Panc1 (cell line): ENCODE results near the gene CELF2. TPM values are rescaled to one million over a fixed set of nuclear protein-coding genes. Genes with fewer than 3 reads are reported as not detected.

Experiments
- ATAC-seq: fragments of 200-7000 bp; cut with Tn5 transposase; 2 replicates; pipeline ENCODE4 v1.9.1; 2020; ENCODE audit warnings: mild to moderate bottlenecking, moderate library complexity
- BruUV-seq: library from RNA; stranded (reverse); fragments of 400-500 nt; replicated peaks from 2 replicates; lab custom pipeline; 2021; lab: Mats Ljungman, UMichigan
- CTCF ChIA-PET: fragments of 300-600 bp; sonication (Branson Sonifier 250); formaldehyde crosslinking; loops from one replicate; lab custom pipeline; 2022; ENCODE audit warnings: antibody characterized with exemption; lab: Charles Lee
- POLR2A ChIA-PET: fragments of 300-600 bp; sonication (Branson Sonifier 250); formaldehyde crosslinking; loops from one replicate; lab custom pipeline; 2022; ENCODE audit warnings: antibody characterized with exemption; lab: Charles Lee
- DNase-seq: peaks from one replicate; pipeline ENCODE4 v3.0.0-alpha.2; 2010; ENCODE audit warnings: low read depth, low spot score
- H3K27ac ChIP-seq: 2 replicates; pipeline ENCODE4 v1.5.1; 2011; ENCODE audit warnings: mild to moderate bottlenecking, low read length, inconsistent platforms
- H3K27me3 ChIP-seq: fragments of 200-500 bp; sonication (Bioruptor generic); 2 replicates; pipeline ENCODE4 v1.6.0; 2014; ENCODE audit warnings: low read length, inconsistent platforms; ENCODE audit not compliant: control insufficient read depth, insufficient read depth
- H3K36me3 ChIP-seq: fragments of 200-500 bp; sonication (Bioruptor generic); 2 replicates; pipeline ENCODE4 v1.5.1; 2014; ENCODE audit warnings: inconsistent platforms, mild to moderate bottlenecking, low read length, moderate library complexity; ENCODE audit not compliant: control insufficient read depth, insufficient read depth
- H3K4me1 ChIP-seq: 2 replicates; pipeline ENCODE4 v1.5.1; 2011; ENCODE audit warnings: inconsistent platforms, mild to moderate bottlenecking, low read length, moderate library complexity; ENCODE audit not compliant: control insufficient read depth, insufficient read depth
- H3K4me3 ChIP-seq, 2 experiments: 2 replicates each; pipeline ENCODE4 v1.5.1; 2011 to 2012; ENCODE audit warnings: low read depth in 2 of 2, low read length in 2 of 2, mild to moderate bottlenecking in 2 of 2, inconsistent platforms in 1 of 2, moderate library complexity in 1 of 2
- H3K9me3 ChIP-seq: fragments of 200-500 bp; sonication (Bioruptor generic); 2 replicates; pipeline ENCODE4 v1.5.1; 2014; ENCODE audit warnings: low read depth, mild to moderate bottlenecking, inconsistent platforms, low read length, moderate library complexity; ENCODE audit not compliant: control insufficient read depth, insufficient read depth
- POLR2AphosphoS5 ChIP-seq: IDR thresholded peaks from 2 replicates; pipeline ENCODE4 v1.6.1; 2012; ENCODE audit warnings: mild to moderate bottlenecking, low read depth, low read length, moderate library complexity
- REST ChIP-seq, 2 experiments: IDR thresholded peaks; 2 replicates each; pipeline ENCODE4 v1.6.1; 2011 to 2012; ENCODE audit warnings: low read depth in 2 of 2, control low read depth in 1 of 2, low read length in 1 of 2, mild to moderate bottlenecking in 1 of 2, moderate library complexity in 1 of 2; ENCODE audit not compliant: insufficient read depth in 1 of 2
- SIN3A ChIP-seq: IDR thresholded peaks from 2 replicates; pipeline ENCODE4 v1.6.1; 2012; ENCODE audit warnings: low read depth, mild to moderate bottlenecking, low read length, moderate library complexity, borderline replicate concordance; ENCODE audit not compliant: insufficient read depth
- TCF7L2 ChIP-seq: IDR thresholded peaks from 2 replicates; pipeline ENCODE4 v1.6.1; 2011; ENCODE audit warnings: mild to moderate bottlenecking, low read depth, low read length, inconsistent platforms
- in situ Hi-C: cut with HindIII; loops from 2 replicates; pipeline ENCODE4 v1.10.0; 2016; ENCODE audit warnings: low sequenced_read_pairs, low pct_unique_long_range_greater_than_20kb
- intact Hi-C: fragments of 100-400 bp; cut with micrococcal nuclease; formaldehyde crosslinking; loops from one replicate; pipeline ENCODE4 v1.10.0; 2022; ENCODE audit not compliant: unreplicated experiment
- total RNA-seq: library from RNA; stranded (reverse); gene quantifications from one replicate; pipeline ENCODE4 v1.2.1, GENCODE V29; 2021; ENCODE audit not compliant: unreplicated experiment
- TF ChIP-seq, protein P1 (sequence below): fragments of 450-650 bp; IDR thresholded peaks from 2 replicates; pipeline ENCODE4 v1.5.1; 2017; ENCODE audit warnings: mild to moderate bottlenecking

The CELF2 gene
- total RNA-seq, 1 experiment from 2014 or later, result 0.44 TPM

DNA sequence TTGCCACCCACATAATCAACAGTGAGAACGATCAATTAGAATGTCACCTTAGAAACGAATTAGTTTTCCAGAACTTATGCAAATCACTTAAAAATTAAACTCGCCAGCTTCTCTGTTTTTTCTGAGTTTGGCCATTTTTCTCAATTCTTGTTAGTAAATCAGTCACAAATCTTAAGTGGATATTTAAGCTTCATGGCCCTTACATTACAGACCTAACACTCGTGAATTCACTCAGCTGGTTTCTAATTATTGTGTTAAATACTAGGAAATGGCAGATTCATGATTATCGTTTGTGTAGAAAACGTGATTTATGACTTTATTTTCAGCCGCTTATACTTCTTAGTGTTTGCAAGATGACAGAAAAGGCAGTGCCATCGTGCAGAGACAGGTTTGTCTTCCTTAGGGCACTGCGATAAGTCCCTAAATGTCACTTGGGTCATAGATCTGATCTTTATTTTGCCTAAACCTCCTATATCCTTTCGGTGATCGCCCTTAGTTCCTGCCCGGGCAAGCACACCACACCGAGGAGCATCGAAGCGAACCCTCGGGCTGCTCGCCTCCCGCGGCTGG is 587 bp upstream of the CELF2 start:
- in situ Hi-C loops, result no loop called here
- Histone ChIP-seq H3K4me3 (no peak overlapping the region), H3K27me3 (no peaks in the 10 kb centered on the region), H3K4me1 (no peaks in the 10 kb centered on the region), H3K9me3 (no peaks in the 10 kb centered on the region), H3K36me3 (no peaks in the 10 kb centered on the region), H3K27ac (no peak overlapping the region)
- ChIA-PET POLR2A (no interaction called here), CTCF (no interaction called here)
- ATAC-seq, result no peak
- TF ChIP-seq REST (IDR thresholded peaks at IDR 0.05; ENCODE audit: insufficient read depth in 1 of 2, low read depth in 2 of 2, low read length in 1 of 2), result no peak
- no peak for TF ChIP-seq POLR2AphosphoS5
- TF ChIP-seq TCF7L2, result no peak
- TF ChIP-seq, protein P1, sequence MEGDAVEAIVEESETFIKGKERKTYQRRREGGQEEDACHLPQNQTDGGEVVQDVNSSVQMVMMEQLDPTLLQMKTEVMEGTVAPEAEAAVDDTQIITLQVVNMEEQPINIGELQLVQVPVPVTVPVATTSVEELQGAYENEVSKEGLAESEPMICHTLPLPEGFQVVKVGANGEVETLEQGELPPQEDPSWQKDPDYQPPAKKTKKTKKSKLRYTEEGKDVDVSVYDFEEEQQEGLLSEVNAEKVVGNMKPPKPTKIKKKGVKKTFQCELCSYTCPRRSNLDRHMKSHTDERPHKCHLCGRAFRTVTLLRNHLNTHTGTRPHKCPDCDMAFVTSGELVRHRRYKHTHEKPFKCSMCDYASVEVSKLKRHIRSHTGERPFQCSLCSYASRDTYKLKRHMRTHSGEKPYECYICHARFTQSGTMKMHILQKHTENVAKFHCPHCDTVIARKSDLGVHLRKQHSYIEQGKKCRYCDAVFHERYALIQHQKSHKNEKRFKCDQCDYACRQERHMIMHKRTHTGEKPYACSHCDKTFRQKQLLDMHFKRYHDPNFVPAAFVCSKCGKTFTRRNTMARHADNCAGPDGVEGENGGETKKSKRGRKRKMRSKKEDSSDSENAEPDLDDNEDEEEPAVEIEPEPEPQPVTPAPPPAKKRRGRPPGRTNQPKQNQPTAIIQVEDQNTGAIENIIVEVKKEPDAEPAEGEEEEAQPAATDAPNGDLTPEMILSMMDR, result no peak
- no peak for TF ChIP-seq SIN3A
- no TSS peak for BruUV-seq
- intact Hi-C loops, result no loop called here
- DNase-seq, result no peak

DNA sequence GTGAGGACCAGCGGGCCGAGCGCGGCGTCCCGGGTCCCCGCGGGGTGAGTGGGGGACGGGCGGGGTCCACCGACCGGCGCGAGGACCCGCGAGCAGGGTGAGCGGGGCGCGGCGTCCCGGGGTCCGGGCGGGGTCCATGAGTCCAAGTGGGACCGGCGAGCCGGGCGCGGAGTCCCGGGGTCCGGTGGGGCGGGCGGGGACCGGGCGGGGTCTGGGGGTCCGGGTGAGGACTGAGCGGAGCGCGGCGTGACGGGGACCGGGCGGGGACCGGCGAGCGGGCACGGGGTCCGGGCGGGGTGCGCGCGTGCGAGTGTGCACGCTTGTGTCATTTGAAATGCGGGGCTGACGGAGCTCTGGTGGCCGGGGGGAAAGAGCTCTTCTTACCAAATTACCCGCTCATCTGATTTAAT is 765 bp downstream of the CELF2 start:
- no peak overlapping the region for H3K4me3 ChIP-seq
- no peaks in the 10 kb centered on the region for H3K4me1 ChIP-seq
- no peaks in the 10 kb centered on the region for H3K9me3 ChIP-seq
- POLR2A ChIA-PET, result no interaction called here
- no peak overlapping the region for H3K27ac ChIP-seq
- no peaks in the 10 kb centered on the region for H3K27me3 ChIP-seq
- CTCF ChIA-PET, result no interaction called here
- in situ Hi-C loops, result no loop called here
- no TSS peak for BruUV-seq
- no peak for ATAC-seq
- TF ChIP-seq TCF7L2 (no peak), POLR2AphosphoS5 (no peak), REST (IDR thresholded peaks at IDR 0.05; ENCODE audit: insufficient read depth in 1 of 2, low read depth in 2 of 2, low read length in 1 of 2) (no peak), SIN3A (no peak)
- TF ChIP-seq, protein P1, result no peak
- intact Hi-C loops, result no loop called here
- no peak for DNase-seq
- no peaks in the 10 kb centered on the region for H3K36me3 ChIP-seq
